ENCODE results near the gene ARHGAP18.

GRCh38 chr6:129612440-129612839 is 97.5 kb downstream of the ARHGAP18 start:
- TF ChIP-seq CTCF (IDR thresholded peaks at IDR 0.05) = no peak
- TF ChIP-seq POLR2A (IDR thresholded peaks at IDR 0.05) = no peak
